Omental fat pad (tissue), 4 donors: Measurements from ENCODE around the gene PLEKHN1. TPM values are rescaled to one million over a fixed set of nuclear protein-coding genes. Genes with fewer than 3 reads are reported as not detected.

Source experiments
- ATAC-seq: fragments of 150-250 bp; one replicate; pipeline ENCODE4 v1.9.1; 2016; ENCODE audit warnings: mild to moderate bottlenecking, moderate library complexity; ENCODE audit not compliant: low FRiP score
- DNase-seq: peaks from one replicate; pipeline ENCODE4 v3.0.0-alpha.2; 2019; ENCODE audit warnings: low spot score
- CTCF ChIP-seq, 3 donors: fragments of 450-650 bp; IDR thresholded peaks; one replicate each; pipeline ENCODE4 v1.5.1; 2016 to 2017; ENCODE audit warnings: antibody characterized with exemption in 3 of 3, mild to moderate bottlenecking in 3 of 3, moderate library complexity in 2 of 3
- total RNA-seq, 4 donors: library from RNA; depleted of rRNA; stranded (reverse); fragments of >200 nt; gene quantifications; one replicate each; pipeline ENCODE4 v1.1.0, GENCODE V29; 2016

PLEKHN1 gene
- total RNA-seq, 4 donors from 2014 or later: 0.19 to 0.48 (median 0.25) TPM; not detected in 1

GRCh38 chr1:970973-971730 lies 4.9 kb downstream of the PLEKHN1 start:
- TF ChIP-seq CTCF (IDR thresholded peaks at IDR 0.05): no peak
- no peak for ATAC-seq
- no peak for DNase-seq

- no peak for TF ChIP-seq CTCF (IDR thresholded peaks at IDR 0.05)
- ATAC-seq (no peak), DNase-seq (no peak)
These were observed 5.6 kb downstream of the PLEKHN1 start for GRCh38 chr1:971751-972506.

- DNase-seq: no peak
- no peak for TF ChIP-seq CTCF (IDR thresholded peaks at IDR 0.05)
- no peak for ATAC-seq
These were observed 6.6 kb downstream of the PLEKHN1 start for GRCh38 chr1:972726-973458.

GRCh38 chr1:973459-974292 lies 7.4 kb downstream of the PLEKHN1 start:
- TF ChIP-seq CTCF (IDR thresholded peaks at IDR 0.05): no peak
- no peak for DNase-seq

GRCh38 chr1:974293-974640 lies 8.0 kb downstream of the PLEKHN1 start:
- DNase-seq (no peak), ATAC-seq (no peak)
- TF ChIP-seq CTCF (IDR thresholded peaks at IDR 0.05): no peak

More at GRCh38 chr1:973459-974292, 7.4 kb downstream of the PLEKHN1 start:
- no peak for ATAC-seq

- DNase-seq (no peak), ATAC-seq (no peak)
- TF ChIP-seq CTCF (IDR thresholded peaks at IDR 0.05): no peak
These were observed 8.5 kb downstream of the PLEKHN1 start for GRCh38 chr1:974687-975328.
